H1 (cell line): ENCODE measurements around the gene MPP3. TPM values are rescaled to one million over a fixed set of nuclear protein-coding genes. Genes with fewer than 3 reads are reported as not detected.

Experiments
- ATF3 ChIP-seq: IDR thresholded peaks from 2 replicates; pipeline ENCODE4 v1.6.1; 2011; ENCODE audit warnings: low read depth, mild to moderate bottlenecking, low read length; ENCODE audit not compliant: insufficient read depth
- CHD7 ChIP-seq: fragments of 300-600 bp; sonication (generic); IDR thresholded peaks from 2 replicates; pipeline ENCODE4 v1.7.1; 2012; ENCODE audit warnings: low read length, moderate library complexity, mild to moderate bottlenecking, inconsistent platforms; ENCODE audit not compliant: insufficient replicate concordance
- CTCF ChIP-seq, 3 experiments: IDR thresholded peaks; 1 replicate in 2 of 3; 2 replicates in 1 of 3; pipeline versions ENCODE4 v1.5.1 to v1.6.1; 2011; ENCODE audit warnings: low read length in 3 of 3, mild to moderate bottlenecking in 3 of 3, inconsistent platforms in 2 of 3, low read depth in 1 of 3, moderate library complexity in 1 of 3; ENCODE audit not compliant: insufficient read depth in 1 of 3; ENCODE audit errors: control extremely low read depth in 1 of 3
- PHF8 ChIP-seq: fragments of 200-600 bp; sonication (generic); conservative IDR thresholded peaks from 2 replicates; pipeline ENCODE4 v1.7.1; 2012; ENCODE audit warnings: low read depth, mild to moderate bottlenecking, inconsistent platforms, low read length, moderate library complexity
- SAP30 ChIP-seq: fragments of 300-600 bp; sonication (generic); IDR thresholded peaks from 2 replicates; pipeline ENCODE4 v1.7.1; 2012; ENCODE audit warnings: low read length, moderate library complexity, mild to moderate bottlenecking, inconsistent platforms; ENCODE audit not compliant: insufficient read depth, insufficient replicate concordance
- SP2 ChIP-seq: IDR thresholded peaks from 2 replicates; pipeline ENCODE4 v1.6.1; 2012; ENCODE audit warnings: mild to moderate bottlenecking, low read length, inconsistent platforms
- polyA plus RNA-seq, 7 experiments: library from polyadenylated mRNA; depleted of rRNA in 3 of 7; stranded (reverse) in 5 of 7; unstranded in 2 of 7; fragments of >200 nt in 5 of 7; fragments of 200-250 nt in 2 of 7; gene quantifications; 1 replicate in 5 of 7; 2 replicates in 1 of 7; 4 replicates in 1 of 7; pipeline versions ENCODE4 v1.2.1 to v1.2.3, GENCODE V29; 2011 to 2013; ENCODE audit warnings: missing spikeins in 2 of 7, mixed read lengths in 2 of 7
- total RNA-seq: library from RNA; stranded (reverse); fragmentation: NEBNext Ultra II Directional; extraction: Animal tissue kit (Norgen Biotek cat#: 25700); gene quantifications from 2 replicates; pipeline ENCODE4 v1.2.1, GENCODE V29; 2021

MPP3 gene
- total and polyA plus RNA-seq, 2 of the 8 experiments (the other 6 are each of a cell fraction or from before 2014, with no cell fraction given) = 3.1 to 6.1 TPM

- no peak for TF ChIP-seq CTCF (IDR thresholded peaks at IDR 0.05; ENCODE audit: control extremely low read depth in 1 of 3, insufficient read depth in 1 of 3, low read depth in 1 of 3, low read length in 3 of 3)
- no peak for TF ChIP-seq PHF8
- no peak for TF ChIP-seq CHD7
- no peak for TF ChIP-seq SAP30
- no peak for TF ChIP-seq ATF3
- TF ChIP-seq SP2 = no peak
- TF ChIP-seq, all 59 proteins: peak for 0
Measured at GRCh38 chr17:43769426-43769825, 63.5 kb downstream of the MPP3 start (continued).
